GM18858 (cell line): ENCODE measurements around the gene SEPHS2.
A peak's percentile ranks its signal among the peaks of the same experiment; 100 is the strongest.

Source experiments
- ATAC-seq: cut with Tn5 transposase; IDR thresholded peaks from one replicate; pipeline ENCODE4 v1.9.1; 2021; ENCODE audit not compliant: unreplicated experiment

SEPHS2 gene

DNA sequence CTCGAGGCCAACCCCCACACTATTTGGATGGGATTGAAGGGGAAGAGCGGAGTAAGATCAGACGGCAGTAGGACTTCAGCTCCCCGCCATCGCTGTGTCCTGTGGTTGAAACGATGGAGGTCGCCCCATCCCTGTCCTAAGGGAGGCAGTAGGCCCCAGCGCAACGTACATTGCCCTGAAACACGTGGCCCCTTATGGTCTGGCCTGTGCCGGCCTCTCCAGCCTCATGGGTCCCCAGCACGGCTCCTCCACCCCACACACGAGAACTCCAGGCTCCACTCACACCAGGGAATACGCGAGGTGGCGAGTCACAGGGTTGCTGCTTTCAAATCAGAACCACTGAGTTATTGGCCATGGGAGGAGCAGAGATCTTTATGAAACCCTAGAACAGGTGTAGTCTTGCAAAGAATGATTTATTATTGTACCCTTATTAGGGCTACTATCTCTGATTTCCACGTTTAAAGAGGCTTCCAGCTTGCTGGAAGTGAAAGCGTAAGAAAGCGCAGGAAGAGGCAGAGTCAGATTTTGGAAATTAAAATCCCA lies 15.2 kb downstream of the SEPHS2 start:
- peak; percentile 5 for ATAC-seq

DNA sequence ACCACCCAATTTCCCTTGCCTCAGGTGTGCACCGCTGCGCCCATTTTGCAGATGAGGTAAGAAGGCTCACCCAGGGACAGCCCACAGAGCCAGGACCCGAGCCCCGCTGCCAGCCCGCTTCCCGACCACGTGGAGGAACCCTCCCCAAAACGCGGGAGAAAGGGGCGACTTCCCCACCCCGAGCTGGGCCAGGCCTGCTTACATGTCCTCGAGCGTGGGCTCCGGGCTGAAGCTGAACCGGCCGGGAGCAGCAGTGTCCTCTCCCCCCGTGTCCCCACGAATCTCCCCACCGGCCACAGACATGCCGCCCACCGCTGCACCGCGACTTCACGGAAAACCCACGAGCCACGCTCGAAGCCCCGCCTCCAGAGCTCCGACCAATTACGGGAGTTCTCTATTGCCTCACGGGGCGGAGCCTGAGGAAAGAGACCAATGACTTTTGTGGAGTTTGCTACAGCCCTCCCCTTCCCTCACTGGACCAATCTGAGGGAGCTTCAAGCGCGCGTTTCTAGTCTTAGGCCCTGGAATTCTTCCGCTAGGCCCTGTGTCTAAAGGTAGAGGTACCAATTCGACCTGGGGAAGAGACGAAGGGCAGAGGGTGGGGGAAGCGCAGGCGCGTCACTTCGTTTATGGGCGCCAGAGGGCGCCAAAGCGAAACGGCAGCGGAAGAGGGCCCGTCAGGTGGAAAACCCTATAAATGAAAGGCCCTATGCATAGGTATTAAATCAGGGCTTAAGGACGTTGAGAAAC lies 15.8 kb downstream of the SEPHS2 start, which contains the start of gene DCTPP1:
Gene DCTPP1 (minus strand): TSS at position 353 of the 750 bp plus-strand sequence. CDS start 50 bp downstream, at position 303.
- peak; percentile 87 for ATAC-seq

DNA sequence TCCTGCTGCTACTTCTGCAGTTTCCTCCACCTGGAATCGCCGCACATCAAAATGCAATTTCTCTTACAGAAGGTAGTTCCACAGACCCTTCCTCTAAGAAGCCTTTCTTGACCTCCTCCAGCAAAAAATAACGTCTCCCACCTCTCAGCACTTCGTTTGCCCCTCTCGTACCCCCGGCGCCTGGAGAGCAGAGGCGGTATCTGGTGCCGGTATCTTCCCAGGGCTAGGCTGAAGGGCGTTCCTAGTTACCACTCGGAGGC lies 16.3 kb downstream of the SEPHS2 start:
- no peak for ATAC-seq

DNA sequence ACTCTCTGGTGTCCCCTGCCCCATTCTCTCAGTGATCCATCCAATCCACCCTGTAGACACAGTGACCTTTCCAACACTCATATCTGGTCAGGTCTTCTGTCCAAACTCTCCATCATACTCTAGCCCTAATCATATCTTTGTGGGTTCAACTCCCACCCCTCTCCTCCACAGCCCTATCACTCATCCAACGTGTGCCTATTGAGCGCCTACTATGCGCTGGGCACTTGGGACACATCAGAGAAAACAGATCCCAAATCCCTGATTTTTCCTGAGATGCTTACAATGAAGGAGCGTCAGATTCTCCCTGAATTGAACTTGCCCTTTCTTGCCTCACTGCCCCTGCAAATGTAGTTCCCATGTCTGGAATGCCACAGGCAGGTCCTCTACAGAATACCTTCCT lies 17.6 kb downstream of the SEPHS2 start:
- ATAC-seq: no peak

DNA sequence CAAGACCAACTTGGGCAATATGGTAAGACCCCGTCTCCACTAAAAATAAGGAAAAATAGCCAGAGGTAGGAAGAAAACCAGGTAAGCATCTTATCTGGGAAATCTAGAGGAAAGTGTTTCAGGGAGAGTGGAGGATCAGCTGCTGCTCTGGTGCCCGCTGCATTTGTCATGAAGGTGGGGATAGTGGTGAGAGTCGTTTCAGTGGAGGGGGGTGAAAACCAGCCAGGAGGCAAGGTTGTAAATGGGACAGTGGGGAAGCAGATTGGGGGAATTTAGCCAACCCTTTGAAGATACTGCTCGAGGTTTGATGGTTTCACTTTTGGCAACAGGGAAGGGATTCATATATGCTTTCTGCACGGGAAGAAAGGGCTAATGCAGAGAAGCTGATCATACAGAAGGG lies 24.7 kb downstream of the SEPHS2 start:
- ATAC-seq: no peak

DNA sequence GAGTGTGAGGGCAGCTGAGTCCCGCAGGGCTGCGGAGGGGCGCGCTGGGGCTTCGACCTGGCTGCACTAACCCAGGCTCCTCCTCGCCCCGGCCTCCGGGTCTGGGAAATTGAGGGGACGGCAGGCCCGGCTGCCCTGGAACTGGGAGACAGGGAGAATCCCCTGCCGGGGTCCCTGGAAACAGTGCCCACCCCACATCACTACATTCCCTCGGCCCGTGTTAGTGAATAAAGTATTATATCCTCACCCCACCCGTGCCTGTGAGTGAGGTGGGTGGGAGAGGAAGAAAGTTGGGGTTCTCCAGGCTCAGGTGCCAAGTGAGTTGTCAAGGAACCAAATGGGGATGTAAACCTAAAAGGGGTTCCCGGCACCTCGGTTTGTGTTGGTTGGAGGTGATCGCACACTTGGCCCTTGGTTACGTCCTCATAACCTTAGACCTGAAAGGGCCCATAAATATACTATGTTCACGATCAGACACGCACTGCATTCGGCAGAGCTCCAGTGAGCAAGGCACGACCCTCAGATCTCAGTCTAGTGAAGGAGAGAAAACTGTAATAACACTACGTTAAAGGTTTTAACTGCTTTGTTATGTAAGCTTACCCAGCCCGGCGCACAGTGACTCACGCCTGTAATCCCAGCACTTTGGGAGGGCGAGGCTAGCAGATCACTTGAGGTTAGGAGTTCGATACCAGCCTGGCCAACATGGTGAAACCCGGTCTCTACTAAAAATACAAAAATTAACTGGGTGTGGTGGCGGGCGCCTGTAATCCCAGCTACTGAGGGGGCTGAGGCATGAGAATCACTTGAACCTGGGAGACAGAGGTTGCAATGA lies 27.1 kb downstream of the SEPHS2 start:
- ATAC-seq: no peak

DNA sequence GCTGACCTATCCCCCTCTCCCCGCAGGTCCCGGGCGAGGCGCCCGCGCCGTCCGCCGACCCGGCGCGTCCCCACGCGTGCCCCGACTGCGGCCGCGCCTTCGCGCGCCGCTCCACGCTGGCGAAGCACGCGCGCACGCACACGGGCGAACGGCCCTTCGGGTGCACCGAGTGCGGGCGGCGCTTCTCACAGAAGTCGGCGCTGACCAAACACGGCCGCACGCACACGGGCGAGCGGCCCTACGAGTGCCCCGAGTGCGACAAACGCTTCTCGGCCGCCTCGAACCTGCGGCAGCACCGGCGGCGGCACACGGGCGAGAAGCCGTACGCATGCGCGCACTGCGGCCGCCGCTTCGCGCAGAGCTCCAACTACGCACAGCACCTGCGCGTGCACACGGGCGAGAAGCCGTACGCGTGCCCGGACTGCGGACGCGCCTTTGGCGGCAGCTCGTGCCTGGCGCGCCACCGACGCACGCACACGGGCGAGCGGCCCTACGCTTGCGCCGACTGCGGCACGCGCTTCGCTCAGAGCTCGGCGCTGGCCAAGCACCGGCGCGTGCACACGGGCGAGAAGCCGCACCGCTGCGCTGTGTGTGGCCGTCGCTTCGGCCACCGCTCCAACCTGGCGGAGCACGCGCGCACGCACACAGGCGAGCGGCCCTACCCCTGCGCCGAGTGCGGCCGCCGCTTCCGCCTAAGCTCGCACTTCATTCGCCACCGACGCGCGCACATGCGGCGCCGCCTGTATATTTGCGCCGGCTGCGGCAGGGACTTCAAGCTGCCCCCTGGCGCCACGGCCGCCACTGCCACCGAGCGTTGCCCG lies 27.9 kb downstream of the SEPHS2 start:
- ATAC-seq: peak; percentile 66

DNA sequence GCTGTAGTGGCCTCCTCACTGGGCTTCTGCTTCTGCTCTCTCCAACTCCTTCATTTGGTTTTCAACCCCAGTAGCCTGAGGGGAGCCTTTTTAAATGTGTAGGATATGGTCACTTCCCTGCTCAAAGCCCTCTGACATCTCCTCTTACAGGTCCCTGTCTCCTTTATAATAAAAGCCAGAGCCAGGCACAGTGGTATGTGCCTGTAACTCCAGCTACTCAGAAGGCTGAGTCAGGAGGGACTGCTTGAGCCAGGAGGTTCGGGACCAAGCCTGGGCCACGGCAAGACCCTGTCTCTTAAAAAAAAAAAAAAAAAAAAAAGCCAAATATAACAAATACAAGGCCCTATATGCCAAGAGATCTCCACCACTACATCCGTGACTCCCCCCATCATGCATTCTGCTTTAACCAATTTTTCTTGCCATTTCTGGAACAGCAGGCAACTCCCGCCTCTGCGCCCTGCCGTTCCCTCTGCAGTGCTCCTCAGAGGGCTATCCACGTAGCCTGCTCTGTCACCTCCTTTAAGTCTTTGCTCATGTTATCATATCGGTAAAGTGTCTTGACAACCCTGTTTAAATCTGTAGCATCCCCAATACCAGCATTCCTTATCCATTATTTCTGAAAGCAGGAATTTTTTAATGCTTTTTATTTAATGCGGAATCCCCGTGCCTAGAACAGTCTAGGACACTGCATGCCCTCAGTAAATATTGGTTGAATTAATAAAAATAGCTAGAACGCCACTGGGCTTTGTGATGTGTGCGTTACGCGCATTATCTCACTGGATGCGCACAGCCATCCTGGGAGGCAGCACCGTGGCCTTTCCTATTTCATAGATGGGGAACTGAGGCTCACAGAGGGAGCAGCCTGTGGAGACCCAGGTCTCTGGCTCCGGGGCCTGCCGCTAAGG lies 28.8 kb downstream of the SEPHS2 start:
- no peak for ATAC-seq

DNA sequence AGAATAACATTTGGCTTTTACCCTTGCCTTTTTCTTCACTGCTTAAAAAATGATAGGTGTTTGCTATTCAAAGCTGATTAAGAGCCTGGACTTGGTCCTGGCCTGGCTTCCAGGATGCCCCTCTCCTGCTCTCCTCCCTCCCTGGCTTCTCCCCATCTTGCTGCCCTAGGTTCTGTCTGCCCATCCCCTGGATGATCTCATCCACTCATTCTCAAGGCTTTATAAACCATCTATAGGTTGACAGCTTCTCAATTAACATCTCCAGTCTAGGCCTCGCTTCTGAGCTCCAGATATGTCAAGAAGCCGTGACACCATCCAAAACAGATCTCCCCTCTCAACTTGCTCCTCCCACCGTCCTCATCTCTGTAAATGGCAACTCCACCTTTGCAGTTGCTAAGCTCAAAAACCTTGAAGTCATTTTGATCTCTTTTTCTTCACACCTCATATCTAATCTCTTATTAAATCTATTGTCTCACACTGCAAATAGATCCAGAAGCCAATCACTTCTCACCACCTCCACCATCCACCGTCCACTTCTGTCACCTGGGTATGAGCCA lies 29.5 kb downstream of the SEPHS2 start:
- ATAC-seq: no peak

DNA sequence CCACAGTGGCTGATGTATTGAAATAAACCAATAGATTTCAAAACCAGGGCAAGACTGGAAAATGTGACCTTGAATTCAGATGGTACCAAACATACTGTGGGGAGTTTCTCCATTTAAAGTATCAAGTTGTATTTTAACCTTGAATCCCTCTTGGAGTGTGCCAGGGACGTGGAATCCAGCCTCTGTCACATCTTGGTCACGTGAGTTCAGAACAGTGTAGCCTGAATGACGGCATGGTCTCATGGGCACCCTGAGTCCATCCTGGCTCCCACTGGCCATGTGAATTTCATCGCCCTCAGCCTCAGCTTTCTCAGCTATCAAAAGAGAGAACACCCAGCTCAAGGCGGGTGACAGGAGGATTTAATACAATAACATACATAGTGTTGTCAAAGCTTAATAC lies 31.5 kb downstream of the SEPHS2 start:
- no peak for ATAC-seq

DNA sequence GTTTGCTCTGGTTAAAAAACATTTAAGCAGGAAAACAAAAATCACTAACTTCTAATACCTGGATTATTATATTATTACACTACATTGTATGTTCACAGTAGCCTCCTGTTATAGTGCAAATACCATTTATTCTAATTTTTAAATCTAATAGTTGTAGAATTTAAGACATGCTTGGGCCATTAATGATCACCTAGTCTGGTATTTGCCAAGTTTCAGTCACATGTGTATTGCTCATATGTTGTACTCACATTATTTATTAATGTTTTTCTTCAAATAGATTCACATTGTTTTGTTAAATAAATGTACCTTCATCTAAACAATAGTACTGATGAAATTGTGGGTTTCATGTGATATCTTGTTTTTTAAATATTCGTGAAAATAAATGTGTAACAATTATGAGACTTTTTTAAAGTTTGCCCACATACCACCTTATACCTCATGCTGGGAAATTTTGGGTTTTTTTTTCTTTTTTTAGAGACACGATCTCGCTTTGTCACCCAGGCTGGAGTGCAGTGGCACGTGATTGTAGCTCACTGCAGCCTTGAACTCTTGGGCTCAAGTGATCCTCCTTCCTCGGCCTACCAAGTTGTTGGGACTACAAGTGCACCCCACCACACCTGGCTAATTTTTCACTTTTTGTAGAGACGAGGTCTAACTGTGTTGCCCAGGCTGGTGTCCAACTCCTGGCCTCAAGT lies 32.4 kb downstream of the SEPHS2 start:
- ATAC-seq: no peak

DNA sequence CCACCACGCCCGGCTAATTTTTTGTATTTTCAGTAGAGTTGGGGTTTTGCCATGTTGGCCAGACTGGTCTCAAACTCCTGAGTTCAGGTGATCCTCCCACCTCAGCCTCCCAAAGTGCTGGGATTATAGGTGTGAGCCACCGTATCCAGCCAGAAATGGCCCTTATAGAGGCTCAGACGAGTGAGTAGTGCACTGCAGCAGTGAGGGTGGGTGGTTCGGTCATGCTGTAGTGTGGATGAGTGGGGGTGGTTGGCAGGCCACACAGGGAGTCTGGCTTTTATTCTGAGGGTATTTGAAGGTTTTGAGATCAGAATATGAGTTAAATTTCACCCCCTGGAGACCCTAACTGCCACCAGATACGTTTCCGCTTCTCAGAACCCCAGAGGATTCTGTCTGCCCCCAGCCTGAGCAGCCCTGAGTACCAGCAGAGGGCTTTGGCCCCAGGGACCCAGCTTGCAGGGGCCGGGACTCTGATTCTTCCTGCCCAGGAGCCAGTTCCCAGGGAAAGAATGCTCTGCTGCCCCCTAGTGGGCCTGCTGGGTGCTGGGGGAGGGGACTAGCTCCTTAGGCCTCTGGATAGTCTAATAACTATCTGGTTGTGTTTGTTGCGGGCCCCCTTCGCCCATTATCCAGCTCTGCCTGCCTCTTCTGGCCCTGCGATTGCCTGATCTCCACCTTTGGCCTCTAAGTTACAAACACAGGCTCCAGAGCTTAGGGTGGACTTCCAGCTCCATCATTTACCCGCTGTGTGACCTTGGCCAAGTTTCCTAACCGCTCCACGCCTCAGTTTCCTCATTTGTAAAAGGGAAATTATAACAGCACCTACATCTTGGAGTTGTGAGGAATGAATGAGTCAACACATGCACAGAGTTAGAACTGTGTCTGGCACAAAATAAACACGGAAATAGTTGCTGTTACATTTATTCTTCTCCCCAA lies 36.3 kb downstream of the SEPHS2 start:
- no peak for ATAC-seq

DNA sequence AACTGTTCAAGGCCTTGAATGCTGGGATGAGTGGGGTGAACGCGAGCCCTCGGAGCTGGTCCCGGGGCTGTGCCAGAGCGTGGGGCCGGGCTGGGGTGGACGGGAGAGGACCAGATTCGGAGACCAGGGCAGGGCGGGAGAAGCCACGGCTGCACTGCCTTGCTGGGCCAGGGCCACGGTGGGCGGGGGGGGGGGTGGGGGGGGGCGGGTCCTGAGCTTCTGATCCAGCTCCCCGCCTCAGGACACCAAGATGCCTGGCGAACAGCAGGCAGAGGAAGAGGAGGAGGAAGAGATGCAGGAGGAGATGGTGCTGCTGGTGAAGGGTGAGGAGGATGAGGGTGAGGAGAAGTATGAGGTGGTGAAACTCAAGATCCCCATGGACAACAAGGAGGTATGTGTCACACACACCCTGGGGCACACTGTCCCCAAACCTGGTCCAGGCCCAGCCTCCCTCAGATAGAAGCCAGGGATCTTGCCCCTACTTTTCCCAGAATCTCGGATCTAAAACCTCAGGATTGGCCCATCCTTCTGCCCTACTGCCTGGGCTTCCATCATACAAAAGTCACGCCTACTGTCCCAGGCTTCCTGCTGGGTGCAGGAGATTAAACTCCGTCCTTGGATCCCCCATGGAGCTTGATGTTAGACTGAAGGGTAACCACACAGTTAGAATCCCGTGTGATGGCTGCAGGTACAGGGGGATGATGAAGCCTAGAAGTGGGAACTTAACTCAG lies 37.7 kb downstream of the SEPHS2 start:
- no peak for ATAC-seq

DNA sequence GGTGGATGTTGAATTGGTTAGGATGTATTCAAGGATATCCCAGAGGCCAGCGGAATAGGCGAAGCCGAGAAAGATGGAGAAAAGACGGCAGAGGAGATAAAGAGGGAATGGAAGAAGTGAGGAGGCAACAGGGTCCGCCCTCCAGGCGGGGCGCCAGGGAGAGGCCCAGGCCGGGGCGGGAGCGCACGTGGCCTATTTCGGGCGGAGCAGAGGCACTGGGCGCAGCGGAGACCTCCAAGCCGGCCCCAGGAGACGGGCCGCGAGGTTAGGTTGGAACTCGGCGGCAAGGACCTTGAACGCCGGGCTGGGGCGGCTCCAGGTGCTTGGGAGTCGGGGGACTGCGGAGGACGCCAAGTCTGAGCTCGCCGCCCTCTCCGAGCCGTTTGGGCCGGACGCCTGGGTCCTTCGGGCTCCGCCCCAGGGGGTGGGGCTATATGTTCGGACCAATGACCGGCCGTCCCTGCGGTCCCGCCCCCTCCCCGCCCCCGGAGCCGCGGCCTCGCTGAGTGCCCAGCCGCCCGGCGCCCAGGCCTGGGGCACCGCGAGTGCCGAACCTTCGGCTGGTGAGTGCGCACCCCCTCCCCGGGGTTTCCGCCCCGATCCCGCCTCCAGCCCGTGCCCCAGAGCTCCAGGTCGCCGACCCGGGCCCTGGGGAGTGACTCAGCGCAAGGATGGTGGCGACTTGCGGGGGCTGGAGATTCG lies 38.4 kb downstream of the SEPHS2 start, which contains the start of gene ZNF771:
Gene ZNF771 (plus strand): TSS at position 505 of the 702 bp plus-strand sequence. CDS start 448 bp downstream, outside the sequence.
- peak; percentile 71 for ATAC-seq

DNA sequence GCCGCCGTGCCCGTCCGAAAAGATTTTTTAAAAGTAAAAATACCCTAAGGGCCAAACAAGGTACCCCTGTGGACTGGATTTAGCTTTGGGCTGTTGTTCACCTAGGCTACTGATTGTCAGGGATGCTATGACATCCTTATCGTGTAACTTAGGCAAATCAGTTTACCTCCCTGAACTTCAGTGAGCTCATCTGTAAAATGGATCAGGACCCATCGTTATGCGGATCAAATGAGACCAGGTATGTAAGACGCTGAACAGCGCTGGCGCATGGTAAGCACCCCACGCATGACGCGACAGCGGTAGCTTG lies 38.9 kb downstream of the SEPHS2 start:
- no peak for ATAC-seq

DNA sequence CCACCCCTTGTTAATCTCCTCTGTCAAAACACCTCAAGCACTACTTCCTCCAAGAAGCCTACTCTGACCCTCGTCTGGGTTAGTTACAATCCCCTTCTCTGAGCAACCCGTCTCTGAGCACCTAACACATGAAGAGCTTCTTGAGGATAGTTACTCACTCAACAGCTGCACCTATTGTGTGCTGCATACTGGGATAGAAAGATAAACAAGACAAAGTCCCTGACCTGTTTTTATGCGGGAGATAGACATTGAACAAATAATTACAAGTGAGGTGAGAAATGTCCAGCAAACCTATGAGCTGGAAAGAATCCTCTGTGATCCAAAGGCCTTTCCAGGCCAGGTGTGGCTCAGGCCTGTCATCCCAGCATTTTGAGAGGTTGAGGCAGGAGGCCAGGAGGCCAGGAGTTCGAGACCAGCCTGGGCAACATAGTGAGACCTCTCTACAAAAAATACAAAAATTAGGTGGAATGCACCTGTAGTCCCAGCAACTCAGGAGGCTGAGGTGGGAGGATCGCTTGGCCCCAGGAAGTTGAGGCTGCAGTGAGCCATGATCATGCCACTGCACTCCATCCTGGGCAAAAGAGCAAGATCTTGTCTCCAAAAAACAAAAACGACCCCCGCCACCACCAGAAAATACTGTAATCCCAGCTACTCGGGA lies 43.8 kb downstream of the SEPHS2 start:
- ATAC-seq: no peak
